HUES64 (cell line): ENCODE data around the gene SH3TC2.

Experiments
- H3K27ac ChIP-seq: 2 replicates; pipeline ENCODE4 v1.7.0; 2013; ENCODE audit warnings: low read depth, low read length, inconsistent platforms
- H3K27me3 ChIP-seq: 2 replicates; pipeline ENCODE4 v1.6.1; 2013; ENCODE audit warnings: mild to moderate bottlenecking, low read length; ENCODE audit not compliant: insufficient read depth
- H3K36me3 ChIP-seq: 2 replicates; pipeline ENCODE4 v1.6.1; 2013; ENCODE audit warnings: mild to moderate bottlenecking, low read length; ENCODE audit not compliant: insufficient read depth
- H3K4me1 ChIP-seq: 2 replicates; pipeline ENCODE4 v1.6.1; 2013; ENCODE audit warnings: mild to moderate bottlenecking, low read length, moderate library complexity; ENCODE audit not compliant: insufficient read depth
- H3K4me3 ChIP-seq: 2 replicates; pipeline ENCODE4 v1.5.1; 2013; ENCODE audit warnings: mild to moderate bottlenecking, low read length, moderate library complexity
- H3K9ac ChIP-seq: 2 replicates; pipeline ENCODE4 v1.6.1; 2013; ENCODE audit warnings: mild to moderate bottlenecking, low read depth, low read length
- H3K9me3 ChIP-seq: 2 replicates; pipeline ENCODE4 v1.6.1; 2013; ENCODE audit warnings: low read depth, low read length; ENCODE audit not compliant: insufficient read depth
- WGBS: fragments of 150-250, 120-280 bp; methylation state at CpG from one replicate; pipeline ENCODE4 v1.1.7; 2013; ENCODE audit warnings: missing lambda C conversion rate; 5-methylcytosine and 5-hydroxymethylcytosine counted together

Gene SH3TC2

DNA sequence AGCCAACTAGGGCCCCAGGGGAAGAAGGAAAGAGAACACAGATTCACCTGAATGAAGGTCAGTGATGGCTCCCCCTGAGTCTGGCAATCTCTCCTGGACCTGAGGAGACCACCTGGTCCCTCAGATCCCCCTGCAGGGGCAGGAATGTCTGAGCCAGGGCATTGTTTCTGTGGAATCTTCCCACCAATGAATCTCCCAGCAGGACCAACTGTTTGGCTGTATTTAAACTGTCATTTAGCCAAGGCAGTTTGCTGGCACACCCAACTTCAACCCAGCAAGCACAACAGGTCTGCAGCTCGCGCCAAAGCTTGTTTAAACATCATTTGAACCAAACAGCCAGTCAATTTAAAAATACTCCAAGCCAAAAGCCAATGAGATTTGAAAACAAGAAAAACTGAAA lies 92.6 kb downstream of the SH3TC2 start:
- Histone ChIP-seq H3K9ac (no peak overlapping the region), H3K9me3 (no peaks in the 10 kb centered on the region), H3K27me3 (no peaks in the 10 kb centered on the region), H3K4me3 (no peak overlapping the region), H3K27ac (no peak overlapping the region), H3K4me1 (no peaks in the 10 kb centered on the region; the same call in 1 of the 2 replicates), H3K36me3 (no peaks in the 10 kb centered on the region)
- WGBS: 62% methylated on average over 2 of the region's 2 CpGs

GRCh38 chr5:148969291-148969690 lies 93.6 kb downstream of the SH3TC2 start:
- no peak overlapping the region for H3K9ac ChIP-seq
- no peaks in the 10 kb centered on the region; the same call in 1 of the 2 replicates for H3K4me1 ChIP-seq

GRCh38 chr5:148968311-148968710 lies 94.6 kb downstream of the SH3TC2 start:
- Histone ChIP-seq H3K4me1 (no peaks in the 10 kb centered on the region; the same call in 1 of the 2 replicates), H3K36me3 (no peaks in the 10 kb centered on the region), H3K4me3 (no peak overlapping the region), H3K9ac (no peak overlapping the region), H3K27ac (no peak overlapping the region), H3K27me3 (no peaks in the 10 kb centered on the region), H3K9me3 (no peaks in the 10 kb centered on the region)
- 85% methylated on average over 2 of the region's 2 CpGs for WGBS

More at GRCh38 chr5:148969291-148969690, 93.6 kb downstream of the SH3TC2 start:
- 65% methylated on average over 3 of the region's 3 CpGs for WGBS
- Histone ChIP-seq H3K9me3 (no peaks in the 10 kb centered on the region), H3K27me3 (no peaks in the 10 kb centered on the region), H3K4me3 (no peak overlapping the region), H3K36me3 (no peaks in the 10 kb centered on the region), H3K27ac (no peak overlapping the region)

GRCh38 chr5:148967783-148968182 lies 95.1 kb downstream of the SH3TC2 start:
- Histone ChIP-seq H3K36me3 (no peaks in the 10 kb centered on the region), H3K27ac (no peak overlapping the region), H3K27me3 (no peaks in the 10 kb centered on the region), H3K4me3 (no peak overlapping the region), H3K9me3 (no peaks in the 10 kb centered on the region), H3K4me1 (no peaks in the 10 kb centered on the region; the same call in 1 of the 2 replicates), H3K9ac (no peak overlapping the region)
- 94% methylated on average over 3 of the region's 4 CpGs for WGBS

DNA sequence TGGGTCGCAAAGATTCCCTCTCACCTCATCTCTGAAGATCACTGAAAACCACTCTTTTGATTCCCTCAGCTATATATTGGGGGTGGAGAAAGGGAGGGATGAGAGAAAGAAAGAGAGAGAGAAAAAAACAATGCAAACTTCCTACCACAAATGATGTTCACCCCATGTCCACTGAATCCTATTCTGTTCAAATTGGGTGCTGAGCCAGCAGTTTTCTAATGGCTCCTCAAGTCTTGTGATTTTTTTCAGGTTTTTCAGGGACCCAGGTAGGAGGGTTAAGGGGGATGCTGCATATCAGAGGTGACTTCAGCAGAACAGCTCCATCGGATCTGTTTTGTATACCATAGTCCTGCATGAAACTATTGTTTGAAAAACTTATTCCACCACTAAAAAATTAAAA lies 95.9 kb downstream of the SH3TC2 start:
- Histone ChIP-seq H3K9ac (no peak overlapping the region), H3K4me3 (no peak overlapping the region), H3K9me3 (no peaks in the 10 kb centered on the region), H3K36me3 (no peaks in the 10 kb centered on the region), H3K27me3 (no peaks in the 10 kb centered on the region), H3K4me1 (no peaks in the 10 kb centered on the region; the same call in 1 of the 2 replicates), H3K27ac (no peak overlapping the region)
- WGBS: 92% methylated on average over 2 of the region's 2 CpGs

DNA sequence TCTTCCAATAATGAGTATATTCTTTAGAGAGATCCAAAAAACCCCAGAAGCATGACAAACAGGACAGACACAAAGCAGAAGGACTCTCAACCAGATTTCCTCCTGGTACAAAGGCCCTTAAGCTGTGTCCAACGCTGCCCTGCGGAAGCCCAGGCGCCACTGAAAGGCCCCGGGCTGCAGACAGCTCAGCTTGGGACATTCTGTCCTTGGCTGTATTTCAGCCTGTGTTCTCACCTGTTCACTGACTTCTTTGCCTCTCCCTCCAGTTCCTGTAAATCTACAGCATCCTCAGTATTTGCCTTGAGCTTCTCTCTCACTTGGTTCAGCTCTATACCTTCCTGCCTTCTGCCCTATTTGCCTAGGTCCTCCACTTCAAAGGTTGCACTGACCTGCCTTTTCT lies 96.5 kb downstream of the SH3TC2 start:
- Histone ChIP-seq H3K4me3 (no peak overlapping the region), H3K27me3 (no peaks in the 10 kb centered on the region), H3K4me1 (no peaks in the 10 kb centered on the region; the same call in 1 of the 2 replicates), H3K9me3 (no peaks in the 10 kb centered on the region), H3K27ac (no peak overlapping the region), H3K9ac (no peak overlapping the region), H3K36me3 (no peaks in the 10 kb centered on the region)
- WGBS: 92% methylated on average over 4 of the region's 4 CpGs

- no peaks in the 10 kb centered on the region for H3K36me3 ChIP-seq
- WGBS: 91% methylated on average over 13 of the region's 13 CpGs
- no peak overlapping the region for H3K4me3 ChIP-seq
- H3K27me3 ChIP-seq: no peaks in the 10 kb centered on the region
- H3K9ac ChIP-seq: no peak overlapping the region
- no peak overlapping the region for H3K27ac ChIP-seq
- no peaks in the 10 kb centered on the region; the same call in 1 of the 2 replicates for H3K4me1 ChIP-seq
- no peaks in the 10 kb centered on the region for H3K9me3 ChIP-seq
Observed at GRCh38 chr5:148965511-148966265, 97.2 kb downstream of the SH3TC2 start.

- Histone ChIP-seq H3K27me3 (no peaks in the 10 kb centered on the region), H3K27ac (no peak overlapping the region), H3K4me3 (no peak overlapping the region), H3K4me1 (no peaks in the 10 kb centered on the region), H3K9me3 (no peaks in the 10 kb centered on the region), H3K36me3 (no peaks in the 10 kb centered on the region), H3K9ac (no peak overlapping the region)
Observed at GRCh38 chr5:148963664-148964063, 99.2 kb downstream of the SH3TC2 start.

GRCh38 chr5:148962761-148963324 lies 100.0 kb downstream of the SH3TC2 start:
- no peak overlapping the region for H3K9ac ChIP-seq
- no peaks in the 10 kb centered on the region for H3K27me3 ChIP-seq
- no peaks in the 10 kb centered on the region for H3K9me3 ChIP-seq
- H3K27ac ChIP-seq: no peak overlapping the region
- no peaks in the 10 kb centered on the region for H3K4me1 ChIP-seq
- no peak overlapping the region for H3K4me3 ChIP-seq
- WGBS: 87% methylated on average over 3 of the region's 3 CpGs
- H3K36me3 ChIP-seq: no peaks in the 10 kb centered on the region

DNA sequence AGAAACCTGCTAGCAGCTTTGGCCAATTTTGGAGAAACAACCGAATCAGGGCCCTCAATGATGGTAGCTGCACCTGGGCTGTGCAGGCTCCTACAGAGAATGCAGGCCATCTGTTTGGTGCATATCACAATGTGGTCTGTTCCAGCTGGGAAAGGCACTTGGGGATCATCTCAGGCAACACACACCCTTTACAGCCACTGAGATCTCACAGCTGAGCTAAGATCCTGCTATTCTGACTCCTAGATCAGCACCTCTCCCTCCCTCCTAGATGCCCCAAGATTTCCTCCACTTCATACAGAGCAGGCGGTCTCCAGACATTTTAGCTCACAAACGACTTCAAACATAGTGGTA lies 100.7 kb downstream of the SH3TC2 start:
- H3K36me3 ChIP-seq: no peaks in the 10 kb centered on the region
- no peaks in the 10 kb centered on the region for H3K9me3 ChIP-seq
- no peak overlapping the region for H3K9ac ChIP-seq
- 91% methylated on average over 3 of the region's 3 CpGs for WGBS
- H3K27ac ChIP-seq: no peak overlapping the region
- H3K4me1 ChIP-seq: peaks cover 4% of the 10 kb centered on the region; the same call in 1 of the 2 replicates
- no peak overlapping the region for H3K4me3 ChIP-seq
- no peaks in the 10 kb centered on the region for H3K27me3 ChIP-seq

GRCh38 chr5:148961261-148962199 lies 101.3 kb downstream of the SH3TC2 start:
- Histone ChIP-seq H3K4me1 (peaks cover 10% of the 10 kb centered on the region), H3K9me3 (no peaks in the 10 kb centered on the region), H3K36me3 (no peaks in the 10 kb centered on the region), H3K27me3 (no peaks in the 10 kb centered on the region), H3K27ac (no peak overlapping the region), H3K9ac (no peak overlapping the region), H3K4me3 (no peak overlapping the region)
- WGBS: 95% methylated on average over 8 of the region's 8 CpGs
